ENCODE measurements around the gene SH3PXD2A. TPM values are rescaled to one million over a fixed set of nuclear protein-coding genes. Genes with fewer than 3 reads are reported as not detected.

Gene SH3PXD2A
- total RNA-seq, 5 donors from 2014 or later (not counting 1 experiment from before 2014, with no cell fraction given): 5.8 to 11.8 (median 9.8) TPM

- Mint-ChIP-seq H3K9me3 (no peaks in the 10 kb centered on the region), H3K27ac (peak overlapping the region; percentile 93 to 96), H3K4me1 (peaks cover 36 to 57% (median 39%) of the 10 kb centered on the region in 3 donors), H3K36me3 (peaks cover 56% of the 10 kb centered on the region), H3K27me3 (no peaks in the 10 kb centered on the region), H3K4me3 (peak overlapping the region in 2 of 3 donors; percentile 25 to 59)
- CTCF ChIA-PET: interaction anchor here (0.7 to 0.9 kb wide), 3 partner anchors 10 to 94 kb away, joined by 3 to 4 read pairs (median 4); no protein-coding TSS in a partner anchor
- Histone ChIP-seq H3K4me1 (ENCODE audit: control insufficient read depth in 1 of 2, extremely low read depth in 1 of 2, insufficient read depth in 2 of 2, low read length in 2 of 2) (peaks cover 0 to 12% of the 10 kb centered on the region in 2 experiments), H3K4me3 (ENCODE audit: control insufficient read depth in 1 of 2, extremely low read depth in 1 of 2, low read length in 1 of 2) (no peak overlapping the region), H3K9me3 (no peaks in the 10 kb centered on the region), H3K27ac (ENCODE audit: low read length) (peak overlapping the region; percentile 47), H3K27me3 (replicated peaks in 1 of 2; ENCODE audit: control insufficient read depth in 2 of 2, extremely low read depth in 1 of 2, insufficient read depth in 2 of 2, low read length in 1 of 2) (no peaks in the 10 kb centered on the region), H3K36me3 (ENCODE audit: control insufficient read depth in 2 of 2, extremely low read depth in 1 of 2, insufficient read depth in 1 of 2, low read length in 1 of 2) (peaks cover 9 to 79% of the 10 kb centered on the region in 2 donors)
- no peak for DNase-seq
- ATAC-seq (replicated peaks in 1 of 4): no peak
- WGBS (ENCODE audit: insufficient coverage): 29% methylated on average over 3 of the region's 4 CpGs
- POLR2A ChIA-PET: interaction anchor here (0.6 to 1.9 kb wide), 5 partner anchors 11 to 1571 kb away, joined by 3 to 11 read pairs (median 4); no protein-coding TSS in a partner anchor
Observed at GRCh38 chr10:103894441-103894864, 39.1 kb upstream of the SH3PXD2A start.

GRCh38 chr10:103893817-103894216 lies 38.4 kb upstream of the SH3PXD2A start:
- no CpG with 5 or more reads among the region's 2 CpGs for WGBS (ENCODE audit: insufficient coverage)
- Mint-ChIP-seq H3K4me1 (peaks cover 41 to 63% (median 43%) of the 10 kb centered on the region in 3 donors), H3K36me3 (peaks cover 57% of the 10 kb centered on the region)

GRCh38 chr10:103892181-103892580 lies 36.8 kb upstream of the SH3PXD2A start:
- peaks cover 58% of the 10 kb centered on the region for H3K36me3 Mint-ChIP-seq
- no CpG with 5 or more reads among the region's 3 CpGs for WGBS (ENCODE audit: insufficient coverage)
- ChIA-PET CTCF (interaction anchor here (0.6 to 1.6 kb wide), 3 partner anchors 16 to 332 kb away, joined by 3 to 9 read pairs (median 4); no protein-coding TSS in a partner anchor), POLR2A (interaction anchor here in 1 of 2 donors (0.6 to 0.7 kb wide), 2 partner anchors 11 to 94 kb away, joined by 3 read pairs; no protein-coding TSS in a partner anchor)
- peak overlapping the region; percentile 59 to 96 for H3K27ac Mint-ChIP-seq
- Histone ChIP-seq H3K36me3 (ENCODE audit: control insufficient read depth in 2 of 2, extremely low read depth in 1 of 2, insufficient read depth in 1 of 2, low read length in 1 of 2) (peaks cover 0 to 75% of the 10 kb centered on the region in 2 donors), H3K4me1 (ENCODE audit: control insufficient read depth in 1 of 2, extremely low read depth in 1 of 2, insufficient read depth in 2 of 2, low read length in 2 of 2) (peaks cover 2 to 17% of the 10 kb centered on the region in 2 experiments), H3K9me3 (no peaks in the 10 kb centered on the region), H3K4me3 (ENCODE audit: control insufficient read depth in 1 of 2, extremely low read depth in 1 of 2, low read length in 1 of 2) (no peak overlapping the region), H3K27me3 (replicated peaks in 1 of 2; ENCODE audit: control insufficient read depth in 2 of 2, extremely low read depth in 1 of 2, insufficient read depth in 2 of 2, low read length in 1 of 2) (no peaks in the 10 kb centered on the region), H3K27ac (ENCODE audit: low read length) (no peak overlapping the region)
- no peak overlapping the region for H3K4me3 Mint-ChIP-seq
- no peak for ATAC-seq (replicated peaks in 1 of 4)
- no peaks in the 10 kb centered on the region for H3K27me3 Mint-ChIP-seq
- H3K9me3 Mint-ChIP-seq: no peaks in the 10 kb centered on the region
- peaks cover 50 to 68% (median 52%) of the 10 kb centered on the region in 3 donors for H3K4me1 Mint-ChIP-seq
- DNase-seq: no peak

More at GRCh38 chr10:103893817-103894216, 38.4 kb upstream of the SH3PXD2A start:
- Histone ChIP-seq H3K4me1 (ENCODE audit: control insufficient read depth in 1 of 2, extremely low read depth in 1 of 2, insufficient read depth in 2 of 2, low read length in 2 of 2) (peaks cover 0 to 14% of the 10 kb centered on the region in 2 experiments), H3K36me3 (ENCODE audit: control insufficient read depth in 2 of 2, extremely low read depth in 1 of 2, insufficient read depth in 1 of 2, low read length in 1 of 2) (peaks cover 3 to 76% of the 10 kb centered on the region in 2 donors), H3K4me3 (ENCODE audit: control insufficient read depth in 1 of 2, extremely low read depth in 1 of 2, low read length in 1 of 2) (no peak overlapping the region), H3K27me3 (replicated peaks in 1 of 2; ENCODE audit: control insufficient read depth in 2 of 2, extremely low read depth in 1 of 2, insufficient read depth in 2 of 2, low read length in 1 of 2) (no peaks in the 10 kb centered on the region), H3K9me3 (no peaks in the 10 kb centered on the region), H3K27ac (ENCODE audit: low read length) (peak overlapping the region; percentile 47)
- Mint-ChIP-seq H3K27me3 (no peaks in the 10 kb centered on the region), H3K9me3 (no peaks in the 10 kb centered on the region), H3K4me3 (no peak overlapping the region), H3K27ac (peak overlapping the region; percentile 93 to 96)
- ATAC-seq (replicated peaks in 1 of 4) (no peak), DNase-seq (no peak)
- ChIA-PET CTCF (interaction anchor here (0.7 kb wide), 2 partner anchors 26 to 95 kb away, joined by 4 read pairs; no protein-coding TSS in a partner anchor), POLR2A (interaction anchor here in 1 of 2 donors (0.8 to 1.9 kb wide), 2 partner anchors 14 to 121 kb away, joined by 4 to 11 read pairs; no protein-coding TSS in a partner anchor)

- no peaks in the 10 kb centered on the region for H3K9me3 ChIP-seq
- CTCF ChIA-PET: interaction anchor here in 1 of 2 donors (0.9 to 1.6 kb wide), 3 partner anchors 10 to 325 kb away, joined by 3 to 7 read pairs (median 3); no protein-coding TSS in a partner anchor
- Mint-ChIP-seq H3K4me3 (no peak overlapping the region), H3K9me3 (no peaks in the 10 kb centered on the region), H3K36me3 (peaks cover 55% of the 10 kb centered on the region), H3K27ac (peak overlapping the region; percentile 77 to 91), H3K4me1 (peaks cover 43 to 61% (median 46%) of the 10 kb centered on the region in 3 donors), H3K27me3 (no peaks in the 10 kb centered on the region)
- H3K4me3 ChIP-seq (ENCODE audit: control insufficient read depth in 1 of 2, extremely low read depth in 1 of 2, low read length in 1 of 2): no peak overlapping the region
- peaks cover 0 to 73% of the 10 kb centered on the region in 2 donors for H3K36me3 ChIP-seq (ENCODE audit: control insufficient read depth in 2 of 2, extremely low read depth in 1 of 2, insufficient read depth in 1 of 2, low read length in 1 of 2)
- POLR2A ChIA-PET: no interaction called here
- no peak overlapping the region for H3K27ac ChIP-seq (ENCODE audit: low read length)
- no CpG with 5 or more reads among the region's 2 CpGs for WGBS (ENCODE audit: insufficient coverage)
- H3K4me1 ChIP-seq (ENCODE audit: control insufficient read depth in 1 of 2, extremely low read depth in 1 of 2, insufficient read depth in 2 of 2, low read length in 2 of 2): peaks cover 2 to 17% of the 10 kb centered on the region in 2 experiments
- ATAC-seq (replicated peaks in 1 of 4): no peak
- no peaks in the 10 kb centered on the region for H3K27me3 ChIP-seq (replicated peaks in 1 of 2; ENCODE audit: control insufficient read depth in 2 of 2, extremely low read depth in 1 of 2, insufficient read depth in 2 of 2, low read length in 1 of 2)
- DNase-seq: no peak
Observed at GRCh38 chr10:103890688-103891087, 35.3 kb upstream of the SH3PXD2A start.

GRCh38 chr10:103890194-103890658 lies 34.9 kb upstream of the SH3PXD2A start:
- no peaks in the 10 kb centered on the region for H3K9me3 ChIP-seq
- H3K27ac ChIP-seq (ENCODE audit: low read length): no peak overlapping the region
- Mint-ChIP-seq H3K4me3 (no peak overlapping the region), H3K4me1 (peaks cover 38 to 56% (median 41%) of the 10 kb centered on the region in 3 donors), H3K36me3 (peaks cover 51% of the 10 kb centered on the region), H3K9me3 (no peaks in the 10 kb centered on the region), H3K27me3 (no peaks in the 10 kb centered on the region), H3K27ac (peak overlapping the region; percentile 77 to 91)
- DNase-seq (no peak), ATAC-seq (replicated peaks in 1 of 4) (peak in 2 of 4 experiments; percentile 15 to 54)
- no peaks in the 10 kb centered on the region for H3K27me3 ChIP-seq (replicated peaks in 1 of 2; ENCODE audit: control insufficient read depth in 2 of 2, extremely low read depth in 1 of 2, insufficient read depth in 2 of 2, low read length in 1 of 2)
- 60% methylated on average over 2 of the region's 4 CpGs for WGBS (ENCODE audit: insufficient coverage)
- ChIA-PET POLR2A (no interaction called here), CTCF (interaction anchor here (0.6 to 1.6 kb wide), 9 partner anchors 9 to 383 kb away, joined by 3 to 7 read pairs (median 3); no protein-coding TSS in a partner anchor)
- H3K36me3 ChIP-seq (ENCODE audit: control insufficient read depth in 2 of 2, extremely low read depth in 1 of 2, insufficient read depth in 1 of 2, low read length in 1 of 2): peaks cover 0 to 73% of the 10 kb centered on the region in 2 donors
- H3K4me1 ChIP-seq (ENCODE audit: control insufficient read depth in 1 of 2, extremely low read depth in 1 of 2, insufficient read depth in 2 of 2, low read length in 2 of 2): peaks cover 2 to 13% of the 10 kb centered on the region in 2 experiments
- no peak overlapping the region for H3K4me3 ChIP-seq (ENCODE audit: control insufficient read depth in 1 of 2, extremely low read depth in 1 of 2, low read length in 1 of 2)

- peaks cover 28 to 48% (median 31%) of the 10 kb centered on the region in 3 donors for H3K4me1 Mint-ChIP-seq
- peaks cover 2 to 13% of the 10 kb centered on the region in 2 experiments for H3K4me1 ChIP-seq (ENCODE audit: control insufficient read depth in 1 of 2, extremely low read depth in 1 of 2, insufficient read depth in 2 of 2, low read length in 2 of 2)
- no peak overlapping the region for H3K4me3 Mint-ChIP-seq
- POLR2A ChIA-PET: interaction anchor here in 1 of 2 donors (0.6 kb wide), 1 partner anchor 316 kb away, joined by 4 read pairs; no protein-coding TSS in a partner anchor
- peak overlapping the region; percentile 82 to 91 for H3K27ac Mint-ChIP-seq
- H3K36me3 Mint-ChIP-seq: peaks cover 46% of the 10 kb centered on the region
- H3K4me3 ChIP-seq (ENCODE audit: control insufficient read depth in 1 of 2, extremely low read depth in 1 of 2, low read length in 1 of 2): no peak overlapping the region
- DNase-seq (no peak), ATAC-seq (replicated peaks in 1 of 4) (no peak)
- H3K36me3 ChIP-seq (ENCODE audit: control insufficient read depth in 2 of 2, extremely low read depth in 1 of 2, insufficient read depth in 1 of 2, low read length in 1 of 2): peaks cover 0 to 79% of the 10 kb centered on the region in 2 donors
- H3K9me3 ChIP-seq: no peaks in the 10 kb centered on the region
- no peak overlapping the region for H3K27ac ChIP-seq (ENCODE audit: low read length)
- no peaks in the 10 kb centered on the region for H3K27me3 Mint-ChIP-seq
- WGBS (ENCODE audit: insufficient coverage): no CpG with 5 or more reads among the region's 2 CpGs
- H3K9me3 Mint-ChIP-seq: no peaks in the 10 kb centered on the region
- no peaks in the 10 kb centered on the region for H3K27me3 ChIP-seq (replicated peaks in 1 of 2; ENCODE audit: control insufficient read depth in 2 of 2, extremely low read depth in 1 of 2, insufficient read depth in 2 of 2, low read length in 1 of 2)
- CTCF ChIA-PET: interaction anchor here (0.6 to 1.6 kb wide), 10 partner anchors 8 to 387 kb away, joined by 3 to 7 read pairs (median 4); no protein-coding TSS in a partner anchor
Observed at GRCh38 chr10:103889121-103889720, 33.8 kb upstream of the SH3PXD2A start.

All from T-cell (primary cell).